GM19238 (cell line): Measurements from ENCODE around the gene BBS2.

Source experiments
- DNase-seq: peaks from one replicate; pipeline ENCODE4 v3.0.0; 2011; ENCODE audit warnings: low spot score; ENCODE audit not compliant: insufficient read length

BBS2 gene

DNA sequence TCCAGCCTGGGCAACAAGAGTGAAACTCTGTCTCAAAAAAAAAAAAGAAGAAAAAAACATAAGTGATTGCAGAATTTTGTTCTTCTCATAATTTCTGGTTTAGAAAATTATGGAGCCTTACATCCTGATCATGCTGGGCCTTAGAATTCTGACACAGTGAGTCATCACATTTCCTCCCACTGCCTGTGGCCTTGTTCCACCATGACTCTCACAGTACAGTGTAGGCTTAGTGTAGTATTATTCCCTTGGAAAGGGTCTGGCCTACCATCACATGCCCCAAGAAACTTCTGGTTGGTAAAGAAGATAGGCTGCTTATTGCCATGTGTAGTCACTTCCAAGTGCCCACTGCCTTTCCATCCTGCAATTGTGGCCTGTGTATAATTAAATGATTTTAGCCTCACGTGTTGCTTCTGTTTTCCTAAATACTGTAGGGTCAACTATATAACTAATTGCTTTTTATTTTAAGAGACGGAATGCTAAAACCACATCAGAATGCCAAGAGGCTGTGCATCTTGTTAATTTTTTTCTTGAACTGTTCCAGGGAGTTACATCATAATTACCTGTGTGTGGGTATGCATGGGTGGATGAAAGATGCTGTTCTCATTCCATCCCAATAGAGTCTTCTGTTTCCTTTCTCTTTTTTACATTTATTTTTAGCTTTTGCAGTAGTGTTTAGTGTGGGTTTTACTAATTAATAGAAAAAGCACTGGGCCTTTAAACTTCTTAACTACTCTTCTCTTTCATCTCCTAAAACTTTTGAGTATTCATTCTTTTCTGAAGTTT lies 42.5 kb downstream of the BBS2 start:
- no peak for DNase-seq

DNA sequence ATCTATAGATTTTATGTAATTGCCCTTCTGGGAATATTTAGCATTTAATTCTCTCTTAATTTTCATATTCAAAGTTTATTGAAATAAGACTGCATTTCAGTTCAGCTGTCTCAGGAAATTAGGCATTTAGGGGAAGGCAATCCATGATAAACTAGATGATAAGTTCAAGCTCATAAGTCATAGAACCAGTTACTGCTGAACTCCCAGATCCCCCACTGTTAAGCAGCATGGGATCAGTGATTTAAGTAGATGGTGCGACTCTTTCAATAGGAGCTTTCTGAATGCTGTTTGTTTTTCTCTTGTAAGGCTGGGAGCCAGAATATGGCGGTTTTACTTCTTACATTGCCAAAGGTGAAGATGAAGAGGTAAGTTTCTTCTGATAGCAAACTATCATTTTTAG lies 44.6 kb downstream of the BBS2 start:
- DNase-seq = no peak

DNA sequence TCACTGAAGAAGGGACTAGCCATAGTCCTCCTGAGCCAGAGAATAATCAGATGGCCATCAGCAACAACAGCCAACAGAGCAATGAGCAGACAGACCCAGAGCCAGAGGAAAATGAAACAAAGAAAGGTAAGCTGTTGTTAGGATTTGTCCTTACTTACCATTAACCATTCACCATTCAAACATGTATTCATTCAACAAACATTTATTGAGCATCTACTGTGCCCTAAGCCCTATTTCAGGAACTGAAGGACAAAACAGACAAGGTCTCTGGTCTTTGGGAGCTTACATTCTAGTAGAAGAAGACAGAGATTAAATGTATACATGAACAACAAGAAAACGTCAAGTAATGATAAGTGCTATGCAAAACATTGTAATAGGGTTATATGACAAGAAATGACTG lies 49.2 kb downstream of the BBS2 start:
- no peak for DNase-seq

DNA sequence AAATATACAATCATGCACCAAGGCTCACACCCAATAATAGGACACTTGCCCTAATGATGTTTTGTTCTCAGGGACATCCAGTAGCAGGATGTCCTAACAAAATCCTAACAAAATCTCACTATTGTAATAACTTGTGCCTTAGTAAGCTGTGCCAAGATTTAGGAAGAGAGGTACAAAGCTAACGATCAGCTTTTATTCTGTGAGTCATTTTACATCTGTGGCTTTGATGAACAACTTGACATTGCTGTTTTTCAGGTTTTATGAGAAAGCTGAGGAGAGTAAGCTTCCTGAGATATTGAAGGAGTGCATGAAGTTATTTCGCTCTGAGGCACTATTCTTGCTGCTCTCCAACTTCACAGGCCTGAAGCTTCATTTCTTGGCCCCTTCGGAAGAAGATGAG lies 49.6 kb downstream of the BBS2 start:
- no peak for DNase-seq

DNA sequence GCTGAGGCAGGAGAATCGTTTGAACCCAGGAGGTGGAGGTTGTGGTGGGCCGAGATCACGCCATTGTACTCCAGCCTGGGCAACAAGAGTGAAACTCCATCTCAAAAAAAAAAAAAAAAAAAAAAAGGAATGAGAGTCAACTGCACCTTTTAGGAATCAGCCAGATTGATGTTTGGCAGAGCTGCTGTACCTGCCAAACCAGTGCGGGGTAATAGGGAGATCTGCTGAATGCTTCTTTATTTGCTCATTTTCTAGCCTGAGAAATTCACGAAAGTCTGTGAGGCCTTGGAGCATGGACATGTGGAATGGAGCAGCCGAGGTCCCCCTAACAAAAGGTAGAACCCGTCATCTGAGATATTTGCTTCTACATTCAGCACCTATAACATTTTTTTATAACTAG lies 50.1 kb downstream of the BBS2 start:
- DNase-seq = no peak

DNA sequence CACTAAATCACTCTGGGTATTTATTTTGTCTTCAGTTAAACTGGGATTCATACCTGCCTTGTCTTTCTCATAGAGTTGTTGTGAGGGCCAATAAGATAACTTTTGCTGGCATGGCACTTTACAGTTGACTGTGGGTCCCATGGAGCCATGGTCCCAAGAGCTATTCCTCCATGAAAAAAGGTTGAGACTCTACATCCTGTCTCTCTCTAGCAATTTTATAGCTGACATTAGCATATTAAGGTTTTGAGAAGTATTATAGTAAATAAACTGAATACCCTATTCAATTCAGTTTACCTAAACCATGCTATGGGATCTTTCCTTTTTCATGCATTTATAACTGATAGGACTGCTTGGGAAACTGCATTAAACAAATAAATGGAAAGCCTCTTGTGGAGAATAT lies 51.0 kb downstream of the BBS2 start:
- DNase-seq = no peak

DNA sequence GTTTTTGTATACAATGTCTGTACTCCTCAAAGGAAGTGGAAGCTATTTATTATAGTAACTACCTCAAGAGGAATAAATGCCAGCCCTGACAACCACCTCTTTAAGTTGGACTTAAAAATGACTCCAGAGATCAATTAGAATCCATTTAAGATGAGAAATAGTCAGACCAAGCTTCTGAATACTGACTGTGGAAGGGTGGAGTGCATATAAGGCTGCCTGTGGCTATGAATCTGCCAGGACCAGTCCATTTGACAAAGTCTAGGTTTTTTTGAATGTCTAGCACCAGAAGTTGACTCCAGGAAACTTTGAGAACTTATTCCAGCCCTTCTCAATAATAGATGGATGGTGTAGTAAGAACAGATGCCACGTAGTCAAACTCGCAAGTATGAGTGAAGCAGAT lies 53.5 kb downstream of the BBS2 start:
- DNase-seq = no peak

DNA sequence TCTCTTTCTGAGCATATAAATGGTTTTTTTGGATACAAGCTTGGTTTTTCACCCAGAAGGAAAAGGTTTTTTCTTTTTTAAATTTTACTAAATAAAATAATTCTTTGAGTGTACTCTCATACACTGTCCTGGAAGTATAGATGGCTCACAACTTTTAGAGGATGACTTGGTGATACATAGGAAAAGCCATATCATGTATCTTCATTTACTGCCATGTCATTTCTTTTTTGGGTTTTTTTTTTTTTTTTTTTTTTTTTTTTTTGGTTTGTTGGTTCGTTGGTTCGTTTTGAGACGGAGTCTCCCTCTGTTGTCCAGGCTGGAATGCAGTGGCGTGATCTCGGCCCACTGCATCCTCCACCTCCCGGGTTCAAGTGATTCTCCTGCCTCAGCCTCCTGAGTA lies 56.7 kb downstream of the BBS2 start:
- no peak for DNase-seq

DNA sequence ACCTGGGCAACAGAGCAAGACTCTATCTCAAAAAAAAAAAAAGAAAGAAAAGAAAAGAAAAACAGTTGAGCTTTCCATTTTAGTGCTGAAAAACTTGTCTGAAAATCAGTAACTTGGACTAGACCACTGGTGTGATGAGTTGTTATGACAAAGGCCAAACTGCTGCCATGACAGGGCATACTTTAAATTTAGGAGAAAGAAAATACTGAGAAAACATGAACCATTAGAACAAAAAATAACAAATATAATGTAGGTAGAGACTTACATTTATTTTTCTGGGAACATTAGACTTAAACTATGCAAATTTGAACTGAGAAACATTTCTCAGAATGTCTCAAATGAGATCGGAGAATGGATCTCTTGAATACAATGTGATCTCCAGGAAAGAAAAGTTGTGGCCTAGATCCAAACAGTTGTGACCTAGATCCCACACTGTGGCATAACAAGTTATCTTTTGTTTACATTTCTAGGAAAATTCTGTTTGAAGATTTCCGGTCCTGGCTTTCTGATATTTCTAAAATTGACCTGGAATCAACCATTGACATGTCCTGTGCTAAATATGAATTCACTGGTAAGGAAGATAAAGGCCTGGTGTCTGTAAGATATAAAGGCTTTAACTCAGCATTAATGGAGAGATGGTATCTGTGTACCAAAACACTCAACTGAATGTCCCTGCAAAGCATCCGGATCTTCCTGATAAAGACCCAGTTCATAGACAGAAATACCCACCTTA lies 57.6 kb downstream of the BBS2 start:
- no peak for DNase-seq

DNA sequence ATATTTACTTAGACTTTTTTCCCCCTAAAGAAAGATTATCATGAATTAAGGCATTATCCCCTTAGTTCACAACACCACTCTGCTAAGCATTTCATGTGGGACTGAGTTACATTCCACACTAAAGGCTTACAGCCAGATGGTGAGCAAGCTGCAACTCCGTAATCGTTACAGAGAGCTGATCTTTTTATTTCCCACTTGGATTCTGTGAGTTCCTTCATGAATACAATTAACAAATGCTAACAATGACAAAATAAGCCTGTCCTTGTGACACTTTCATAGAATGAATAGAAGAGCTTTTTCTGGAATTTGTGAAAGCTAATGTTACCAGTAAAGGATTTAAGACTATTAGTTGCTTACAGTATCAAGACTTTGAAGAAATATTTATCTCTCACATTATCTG lies 59.7 kb downstream of the BBS2 start:
- DNase-seq = no peak

DNA sequence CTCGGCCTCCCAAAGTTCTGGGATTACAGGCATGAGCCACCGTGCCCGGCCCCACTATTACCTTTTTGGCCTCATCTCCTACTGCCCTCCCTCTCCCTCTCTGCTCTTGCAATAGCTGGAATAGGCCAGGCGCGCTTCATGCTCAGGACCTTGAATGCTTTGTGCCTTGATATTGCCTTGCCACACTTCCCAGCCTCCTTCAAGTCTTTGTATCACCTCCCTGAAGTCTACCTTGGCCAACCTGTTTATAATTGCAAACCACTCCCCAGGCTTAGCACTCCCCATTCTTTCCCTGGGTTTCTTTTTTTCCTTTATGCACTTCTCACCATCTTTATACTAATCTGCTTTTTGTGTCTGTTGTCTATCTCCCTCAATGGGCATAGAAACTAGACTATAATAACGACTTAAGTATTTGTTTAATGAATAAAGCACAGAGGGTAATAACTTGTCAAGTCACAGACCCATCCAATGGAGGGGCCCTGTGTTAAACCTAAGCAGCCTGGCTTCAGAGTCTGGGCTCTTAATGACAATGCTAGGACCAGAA lies 61.8 kb downstream of the BBS2 start:
- no peak for DNase-seq

DNA sequence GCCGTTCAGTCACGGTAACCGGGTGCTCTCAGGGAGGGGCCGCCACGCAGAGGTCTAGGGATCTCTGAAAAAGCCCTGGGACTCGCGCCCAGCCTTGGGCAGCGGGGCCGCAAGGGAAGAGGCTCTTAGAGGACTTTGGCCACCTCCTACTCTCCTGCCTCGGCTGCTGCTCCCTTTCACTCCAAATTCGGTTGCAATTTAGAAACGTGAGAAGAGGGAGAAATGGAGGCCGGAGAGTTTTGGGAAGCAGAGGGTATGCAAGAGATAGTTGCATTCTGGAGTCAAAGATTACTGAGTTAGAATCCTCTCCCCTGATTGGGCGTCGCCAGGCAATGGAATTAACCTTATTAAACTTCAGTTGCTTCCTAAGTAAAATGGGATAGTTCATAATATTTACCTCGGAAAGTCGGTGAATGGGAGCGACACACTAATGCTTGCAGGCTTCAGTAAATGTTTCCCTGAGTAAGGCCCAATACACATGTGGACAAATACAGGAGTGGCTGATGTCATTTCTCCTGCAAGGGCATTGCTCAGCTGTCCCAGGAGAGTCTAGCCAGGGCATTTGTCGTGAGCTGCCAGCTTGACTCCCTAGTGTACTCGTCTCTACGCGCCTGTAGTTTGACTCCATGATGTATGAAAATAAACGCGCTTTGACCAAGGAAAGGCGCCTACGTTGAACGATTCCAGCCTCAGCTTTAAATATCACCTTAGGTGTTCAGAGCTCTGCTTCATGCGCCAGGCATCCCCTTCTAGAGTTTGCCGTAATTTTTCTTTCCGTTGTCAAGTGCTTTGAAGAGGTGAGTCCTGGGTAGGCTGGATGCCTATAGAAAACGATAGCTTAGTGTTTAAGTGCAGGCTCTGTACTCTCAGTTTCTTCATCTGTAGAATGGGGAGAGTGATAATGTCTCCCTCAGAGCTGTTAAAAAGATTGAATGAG lies 67.8 kb downstream of the BBS2 start:
- DNase-seq = peak; percentile 36

DNA sequence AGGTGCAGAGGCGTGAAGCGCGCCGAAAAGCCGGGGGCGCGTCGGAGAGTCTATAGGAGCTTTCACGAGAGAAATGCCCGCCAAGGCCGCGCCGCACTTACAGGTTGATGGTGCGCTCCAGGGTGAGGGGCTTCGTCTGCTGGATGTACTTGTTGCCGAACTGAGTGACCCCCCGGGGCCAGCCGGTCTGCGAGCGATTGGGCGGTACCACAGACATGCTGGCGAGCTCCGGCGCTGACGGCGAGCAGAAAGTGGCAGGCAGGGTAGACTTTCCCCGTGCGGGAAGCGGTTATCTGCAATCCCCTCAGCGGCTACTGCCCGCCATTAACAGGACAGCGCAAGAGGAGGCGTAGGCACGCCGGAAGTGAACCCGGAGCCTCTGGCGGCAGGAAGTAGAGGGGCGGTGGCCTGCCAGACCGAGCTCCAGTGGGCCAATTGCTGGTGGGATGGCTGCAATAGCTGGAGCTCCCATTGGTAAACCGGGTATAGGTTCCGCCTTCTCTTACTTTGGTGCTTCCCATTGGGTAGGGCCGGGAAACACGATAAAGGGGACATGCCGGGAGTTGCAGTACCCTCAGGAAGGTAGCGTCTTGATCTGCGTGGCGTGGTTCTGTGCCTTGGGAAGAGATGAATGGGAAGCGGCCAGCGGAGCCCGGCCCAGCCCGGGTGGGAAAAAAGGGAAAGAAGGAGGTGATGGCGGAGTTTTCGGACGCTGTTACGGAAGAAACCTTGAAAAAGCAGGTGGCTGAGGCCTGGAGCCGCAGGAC lies 68.7 kb downstream of the BBS2 start, which contains the start of the genes NUDT21 and OGFOD1:
Gene NUDT21 (minus strand): TSS at position 347 of the 767 bp plus-strand sequence. CDS start 130 bp downstream, at position 217.
Gene OGFOD1 (plus strand): TSS at position 569 of the 767 bp plus-strand sequence. CDS start 59 bp downstream, at position 628.
- peak; percentile 96 for DNase-seq

DNA sequence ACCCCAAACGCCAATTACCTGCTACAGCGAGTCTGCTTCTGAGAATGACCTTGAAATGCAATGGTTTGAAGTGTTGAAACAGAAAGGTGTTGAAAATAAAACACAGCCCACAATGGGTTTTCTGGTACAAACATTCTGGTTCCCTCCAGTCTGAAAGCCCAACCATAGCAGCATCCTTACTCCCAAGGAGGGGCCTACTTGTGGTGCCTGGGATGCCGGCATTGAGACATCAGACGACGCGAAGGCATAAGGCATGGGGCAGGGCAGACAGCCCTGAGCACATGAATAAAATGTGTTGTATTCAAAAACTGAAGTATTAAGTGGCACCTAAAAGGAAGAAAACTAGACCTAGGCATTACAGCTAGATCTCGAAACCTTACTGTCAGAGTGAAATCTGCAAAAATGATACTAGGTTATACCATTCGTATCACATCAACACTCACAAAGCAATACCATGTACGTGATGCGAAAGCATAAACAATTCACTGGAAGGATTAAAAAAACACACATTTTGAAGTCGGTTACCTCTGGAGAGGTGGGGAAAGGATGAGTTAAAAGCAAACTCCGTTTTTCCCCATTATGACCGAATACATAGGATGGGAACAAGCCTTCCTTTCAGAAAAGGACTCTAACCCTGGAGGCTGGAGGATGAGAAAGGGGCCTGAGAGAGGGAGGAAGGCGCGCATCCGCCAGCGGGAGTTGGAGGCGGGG lies 69.4 kb downstream of the BBS2 start:
- no peak for DNase-seq

DNA sequence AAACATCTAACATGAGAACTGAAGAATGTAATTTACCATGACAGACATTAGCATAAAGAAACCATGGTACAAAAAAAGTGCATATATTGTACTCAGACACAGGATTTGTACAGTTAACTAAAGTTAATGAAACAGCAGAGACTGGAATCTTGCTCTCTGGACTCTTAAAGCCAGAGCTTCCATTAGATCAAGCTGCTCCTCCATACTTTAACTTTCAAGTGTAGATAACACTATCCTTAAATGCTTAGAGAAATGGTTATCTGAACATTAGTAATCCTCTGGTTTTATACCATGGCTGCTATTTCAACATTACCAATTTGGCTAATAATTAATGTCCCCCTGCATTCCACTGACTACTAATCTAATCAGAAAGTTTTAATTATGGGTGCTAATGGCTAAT lies 71.8 kb downstream of the BBS2 start:
- no peak for DNase-seq

DNA sequence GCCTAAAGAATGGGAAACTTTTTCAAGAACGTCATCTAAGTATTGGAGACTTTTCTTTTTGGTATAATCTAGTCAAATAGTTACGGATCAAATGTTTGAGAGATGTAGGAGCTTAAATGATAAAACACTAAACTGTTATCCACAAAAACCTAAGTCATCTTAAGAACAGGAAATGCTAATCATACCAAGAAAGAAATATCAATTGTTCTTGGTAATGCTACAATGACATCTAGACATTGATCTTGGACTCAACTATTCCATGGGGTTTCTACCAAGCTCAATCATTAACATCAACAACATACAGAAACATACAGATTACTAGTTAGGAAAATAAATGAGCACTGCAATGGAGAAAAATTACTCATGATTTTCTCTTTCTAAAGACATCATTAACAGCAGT lies 72.5 kb downstream of the BBS2 start:
- no peak for DNase-seq

DNA sequence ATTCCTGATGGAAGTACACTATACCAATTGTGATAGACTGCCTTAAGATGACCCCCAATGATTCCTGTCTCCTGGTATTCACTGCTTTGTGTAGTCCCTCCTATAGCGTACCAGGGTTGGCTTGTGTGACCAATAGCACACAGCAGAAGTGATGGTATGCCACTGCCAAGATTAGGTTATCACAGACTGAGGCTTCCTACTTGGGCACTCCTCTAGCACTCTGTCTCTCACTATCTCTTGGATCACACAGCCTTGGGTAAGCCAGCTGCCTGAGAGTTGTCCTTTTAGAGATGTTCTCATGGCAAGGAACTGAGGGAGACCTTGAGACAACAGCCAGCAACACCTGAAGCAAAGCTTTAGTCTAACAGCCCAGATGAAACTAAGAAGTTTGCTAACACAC lies 81.8 kb downstream of the BBS2 start:
- DNase-seq = no peak

DNA sequence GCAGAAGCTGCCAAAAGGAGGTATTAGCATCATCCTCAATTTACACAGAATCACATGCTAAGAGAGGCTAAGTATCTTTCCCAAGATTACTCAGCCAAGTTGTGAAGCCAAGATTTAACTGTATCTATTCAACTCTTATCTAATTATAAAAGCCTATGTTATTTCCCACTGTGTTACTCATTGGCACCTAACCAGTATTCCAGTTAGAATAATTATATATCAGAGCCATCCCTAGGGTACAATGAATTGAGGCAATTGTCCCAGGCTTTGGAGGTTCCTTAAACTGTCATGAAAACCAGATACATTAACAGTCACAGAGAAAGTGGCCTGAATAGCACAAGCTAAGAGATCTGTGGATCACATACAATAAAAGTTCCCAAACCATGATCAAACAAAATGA lies 83.6 kb downstream of the BBS2 start:
- no peak for DNase-seq
